Natural killer cell treated with Interleukin-12 subunit alpha and Interleukin-12 subunit beta and Interleukin-15 and Interleukin-18, amount 100 ng/mL, for 72 hours (primary cell): Measurements from ENCODE around the gene UMODL1. TPM values are rescaled to one million over a fixed set of nuclear protein-coding genes. Genes with fewer than 3 reads are reported as not detected.

Experiments
- ATAC-seq, 2 donors: fragments of 150-1000 bp; cut with Tn5 transposase in 1 of 2; sonication (Bioruptor Pico), chemical (Tn5 transposase) in 1 of 2; 2 replicates each; pipeline ENCODE4 v1.10.0; 2021
- DNase-seq: peaks from one replicate; pipeline ENCODE4 v3.0.0; 2022; ENCODE audit warnings: low spot score
- H3K27ac Mint-ChIP-seq, 2 donors: 1 replicate in 1 of 2; 2 replicates in 1 of 2; pipeline ENCODE4 v1.8.0; 2022; ENCODE audit warnings: mixed read lengths in 2 of 2, mild to moderate bottlenecking in 1 of 2, moderate library complexity in 1 of 2
- H3K27me3 Mint-ChIP-seq, 2 donors: 1 replicate in 1 of 2; 2 replicates in 1 of 2; pipeline ENCODE4 v1.8.0; 2022; ENCODE audit warnings: mixed read lengths in 2 of 2
- H3K36me3 Mint-ChIP-seq: one replicate; pipeline ENCODE4 v1.8.0; 2022; ENCODE audit warnings: mixed read lengths
- H3K4me1 Mint-ChIP-seq, 2 donors: 1 replicate in 1 of 2; 2 replicates in 1 of 2; pipeline ENCODE4 v1.8.0; 2022; ENCODE audit warnings: low read depth in 2 of 2, mixed read lengths in 2 of 2, mild to moderate bottlenecking in 1 of 2
- H3K4me3 Mint-ChIP-seq: one replicate; pipeline ENCODE4 v1.8.0; 2022; ENCODE audit warnings: mixed read lengths
- H3K9me3 Mint-ChIP-seq: 2 replicates; pipeline ENCODE4 v1.8.0; 2022; ENCODE audit warnings: mixed read lengths
- total RNA-seq, 2 donors: library from RNA; stranded (reverse); gene quantifications; one replicate each; pipeline ENCODE4 v1.2.3, GENCODE V29; 2022

UMODL1 gene
- total RNA-seq, 2 donors from 2014 or later: not detected

GRCh38 chr21:42153046-42153686 is 82.0 kb downstream of the UMODL1 start:
- peaks cover 0 to 15% of the 10 kb centered on the region in 2 donors for H3K27me3 Mint-ChIP-seq
- no peak for DNase-seq
- H3K36me3 Mint-ChIP-seq: no peaks in the 10 kb centered on the region
- H3K27ac Mint-ChIP-seq: no peak overlapping the region
- H3K9me3 Mint-ChIP-seq: no peaks in the 10 kb centered on the region
- no peak for ATAC-seq
- H3K4me3 Mint-ChIP-seq: no peak overlapping the region
- H3K4me1 Mint-ChIP-seq: peaks cover 0 to 17% of the 10 kb centered on the region in 2 donors

GRCh38 chr21:42153746-42154145 is 82.6 kb downstream of the UMODL1 start:
- ATAC-seq: no peak
- DNase-seq: no peak
- H3K27me3 Mint-ChIP-seq: peaks cover 0 to 15% of the 10 kb centered on the region in 2 donors
- H3K4me3 Mint-ChIP-seq: no peak overlapping the region
- no peaks in the 10 kb centered on the region for H3K9me3 Mint-ChIP-seq
- H3K36me3 Mint-ChIP-seq: no peaks in the 10 kb centered on the region
- no peak overlapping the region for H3K27ac Mint-ChIP-seq
- peaks cover 0 to 17% of the 10 kb centered on the region in 2 donors for H3K4me1 Mint-ChIP-seq

- Mint-ChIP-seq H3K27me3 (peaks cover 0 to 21% of the 10 kb centered on the region in 2 donors), H3K27ac (no peak overlapping the region), H3K9me3 (no peaks in the 10 kb centered on the region), H3K4me1 (peaks cover 0 to 22% of the 10 kb centered on the region in 2 donors), H3K36me3 (no peaks in the 10 kb centered on the region), H3K4me3 (no peak overlapping the region)
- ATAC-seq (peak in 1 of 2 donors; percentile 17), DNase-seq (no peak)
These were observed 83.3 kb downstream of the UMODL1 start for GRCh38 chr21:42154237-42155044.

GRCh38 chr21:42155045-42155855 is 84.1 kb downstream of the UMODL1 start:
- peaks cover 0 to 24% of the 10 kb centered on the region in 2 donors for H3K4me1 Mint-ChIP-seq
- DNase-seq (no peak), ATAC-seq (no peak)
- H3K36me3 Mint-ChIP-seq: no peaks in the 10 kb centered on the region
- no peak overlapping the region for H3K27ac Mint-ChIP-seq
- peaks cover 0 to 22% of the 10 kb centered on the region in 2 donors for H3K27me3 Mint-ChIP-seq
- no peaks in the 10 kb centered on the region for H3K9me3 Mint-ChIP-seq
- no peak overlapping the region for H3K4me3 Mint-ChIP-seq

GRCh38 chr21:42156690-42157605 is 85.8 kb downstream of the UMODL1 start:
- DNase-seq: no peak
- H3K27ac Mint-ChIP-seq: no peak overlapping the region
- no peaks in the 10 kb centered on the region for H3K36me3 Mint-ChIP-seq
- ATAC-seq: no peak
- peaks cover 14 to 32% of the 10 kb centered on the region in 2 donors for H3K4me1 Mint-ChIP-seq
- H3K27me3 Mint-ChIP-seq: peaks cover 8 to 27% of the 10 kb centered on the region in 2 donors
- no peak overlapping the region for H3K4me3 Mint-ChIP-seq
- no peaks in the 10 kb centered on the region for H3K9me3 Mint-ChIP-seq

GRCh38 chr21:42157606-42158310 is 86.6 kb downstream of the UMODL1 start:
- Mint-ChIP-seq H3K27me3 (peaks cover 8 to 23% of the 10 kb centered on the region in 2 donors), H3K36me3 (no peaks in the 10 kb centered on the region), H3K9me3 (no peaks in the 10 kb centered on the region), H3K27ac (no peak overlapping the region), H3K4me3 (no peak overlapping the region), H3K4me1 (peaks cover 18 to 31% of the 10 kb centered on the region in 2 donors)
- no peak for DNase-seq
- ATAC-seq: no peak

- Mint-ChIP-seq H3K27me3 (peaks cover 8 to 18% of the 10 kb centered on the region in 2 donors), H3K9me3 (no peaks in the 10 kb centered on the region), H3K4me3 (no peak overlapping the region), H3K36me3 (no peaks in the 10 kb centered on the region), H3K4me1 (peaks cover 20 to 36% of the 10 kb centered on the region in 2 donors), H3K27ac (peak overlapping the region in 1 of 2 donors; percentile 11)
- no peak for ATAC-seq
- no peak for DNase-seq
These were observed 87.7 kb downstream of the UMODL1 start for GRCh38 chr21:42158846-42159245.

GRCh38 chr21:42159560-42160110 is 88.5 kb downstream of the UMODL1 start:
- DNase-seq (no peak), ATAC-seq (no peak)
- H3K27me3 Mint-ChIP-seq: peaks cover 8 to 21% of the 10 kb centered on the region in 2 donors
- no peaks in the 10 kb centered on the region for H3K9me3 Mint-ChIP-seq
- H3K27ac Mint-ChIP-seq: peak overlapping the region in 1 of 2 donors; percentile 11
- H3K4me1 Mint-ChIP-seq: peaks cover 20 to 35% of the 10 kb centered on the region in 2 donors
- H3K36me3 Mint-ChIP-seq: no peaks in the 10 kb centered on the region
- H3K4me3 Mint-ChIP-seq: no peak overlapping the region

- peaks cover 8 to 20% of the 10 kb centered on the region in 2 donors for H3K27me3 Mint-ChIP-seq
These were observed 89.1 kb downstream of the UMODL1 start for GRCh38 chr21:42160111-42160721.

GRCh38 chr21:42160765-42161164 is 89.6 kb downstream of the UMODL1 start:
- no peak for ATAC-seq

More at GRCh38 chr21:42160111-42160721, 89.1 kb downstream of the UMODL1 start:
- Mint-ChIP-seq H3K27ac (no peak overlapping the region), H3K9me3 (no peaks in the 10 kb centered on the region), H3K4me1 (peaks cover 20 to 34% of the 10 kb centered on the region in 2 donors), H3K4me3 (no peak overlapping the region), H3K36me3 (no peaks in the 10 kb centered on the region)
- DNase-seq: no peak
- no peak for ATAC-seq

GRCh38 chr21:42161401-42161955 is 90.4 kb downstream of the UMODL1 start:
- no peak for DNase-seq

More at GRCh38 chr21:42160765-42161164, 89.6 kb downstream of the UMODL1 start:
- no peaks in the 10 kb centered on the region for H3K9me3 Mint-ChIP-seq
- H3K27ac Mint-ChIP-seq: no peak overlapping the region
- H3K4me3 Mint-ChIP-seq: no peak overlapping the region
- H3K4me1 Mint-ChIP-seq: peaks cover 20 to 31% of the 10 kb centered on the region in 2 donors
- H3K27me3 Mint-ChIP-seq: peaks cover 8 to 16% of the 10 kb centered on the region in 2 donors
- no peaks in the 10 kb centered on the region for H3K36me3 Mint-ChIP-seq
- no peak for DNase-seq

More at GRCh38 chr21:42161401-42161955, 90.4 kb downstream of the UMODL1 start:
- Mint-ChIP-seq H3K36me3 (no peaks in the 10 kb centered on the region), H3K27me3 (peaks cover 8 to 14% of the 10 kb centered on the region in 2 donors), H3K4me3 (peak overlapping the region; percentile 1), H3K27ac (no peak overlapping the region), H3K9me3 (no peaks in the 10 kb centered on the region), H3K4me1 (peaks cover 20 to 28% of the 10 kb centered on the region in 2 donors)
- no peak for ATAC-seq
